Activated effector memory CD4-positive, alpha-beta T cell treated with anti-CD3 and anti-CD28 coated beads, Interleukin-2, amount 50 U/mL, for 16 hours (primary cell): ENCODE results near the gene CPTP.

Experiments
- DNase-seq: peaks from one replicate; pipeline ENCODE4 v3.0.0-alpha.2; 2020

CPTP gene

GRCh38 chr1:1370771-1371300 is 46.2 kb downstream of the CPTP start:
- no peak for DNase-seq

- peak; percentile 85 for DNase-seq
These were observed 46.8 kb downstream of the CPTP start for GRCh38 chr1:1371364-1371745.

DNA sequence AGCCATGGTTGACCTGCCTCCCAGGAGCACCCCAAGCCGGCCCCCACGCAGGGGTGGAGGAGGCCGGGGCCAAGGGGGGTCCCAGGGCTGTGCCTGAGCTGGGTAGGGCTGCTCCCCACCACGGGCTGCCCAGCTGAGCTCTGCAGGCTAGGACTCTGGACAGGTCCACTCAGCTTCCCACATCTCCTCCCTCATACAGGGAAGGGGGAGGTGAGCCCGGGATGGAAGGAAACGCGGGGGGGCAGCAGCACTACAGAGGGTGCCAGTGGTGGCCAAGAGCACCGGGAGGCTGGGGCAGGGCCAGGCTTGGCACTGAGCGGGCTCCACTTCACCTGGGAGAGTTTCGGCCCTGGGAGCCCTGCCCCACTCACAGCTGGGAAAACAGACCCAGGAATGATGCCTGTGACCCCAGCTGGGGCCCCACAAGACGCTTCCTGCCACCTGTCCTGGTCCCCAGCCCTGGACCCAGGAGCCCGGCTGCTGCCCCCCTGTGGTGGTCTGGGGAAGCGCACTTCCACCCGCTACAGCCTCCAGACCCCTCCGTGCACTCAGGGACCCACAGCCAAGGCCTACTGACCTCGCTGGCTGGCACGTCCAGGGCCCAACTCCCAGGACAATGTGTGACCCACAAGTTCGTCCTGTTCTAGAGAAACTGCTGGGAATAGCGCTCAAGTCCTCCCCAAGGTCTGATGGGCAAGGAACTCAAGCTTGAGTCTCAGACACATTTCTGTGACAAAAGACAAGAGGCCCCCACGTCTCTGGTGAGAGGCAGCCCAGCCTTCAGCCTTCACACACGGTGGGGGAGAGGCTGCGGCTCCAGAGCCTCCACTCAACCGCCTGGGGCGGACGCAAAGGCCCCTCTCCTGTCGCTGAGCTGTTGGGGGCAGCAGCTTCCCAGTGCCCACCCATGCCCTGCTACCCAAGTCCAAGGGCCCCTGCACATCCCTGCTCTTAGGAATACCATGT is 47.4 kb downstream of the CPTP start:
- DNase-seq: peak; percentile 93

DNA sequence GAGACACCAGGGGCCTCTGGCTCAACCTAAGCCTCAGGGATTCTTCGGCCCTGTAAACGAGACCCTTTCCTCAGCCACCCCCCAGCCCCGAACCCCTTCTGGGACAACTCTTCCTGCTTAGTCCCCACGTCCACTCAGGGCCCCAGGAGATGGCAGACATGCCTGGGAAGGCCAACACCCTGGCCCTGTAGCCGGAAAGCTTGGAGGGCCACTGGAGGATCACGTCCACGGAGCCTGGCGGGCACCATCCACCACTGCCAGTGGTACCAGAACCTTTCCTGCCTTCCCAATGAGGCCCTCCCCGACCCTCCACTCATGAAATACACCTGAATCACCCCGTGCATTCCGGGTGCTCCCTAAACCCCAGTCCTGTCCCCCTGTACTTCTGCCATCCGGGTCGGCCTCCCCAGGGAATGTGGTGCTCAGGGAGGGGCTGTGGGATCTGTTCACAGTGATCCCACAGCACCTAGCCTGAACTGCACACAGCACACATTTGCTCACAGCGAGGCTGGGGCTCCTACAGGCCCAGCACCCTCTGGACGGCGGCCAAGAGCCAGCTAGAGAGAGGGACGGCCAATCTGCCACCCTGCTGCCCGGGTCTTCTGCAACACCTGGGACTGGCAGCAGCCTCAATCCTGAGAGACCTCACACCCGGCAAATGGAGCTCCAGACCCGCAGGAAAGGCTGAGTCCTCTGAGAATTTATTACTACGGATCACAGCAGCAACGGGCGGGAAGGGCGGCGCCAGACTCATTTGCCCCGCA is 48.6 kb downstream of the CPTP start:
- no peak for DNase-seq

GRCh38 chr1:1373815-1374588 is 49.4 kb downstream of the CPTP start:
- no peak for DNase-seq

DNA sequence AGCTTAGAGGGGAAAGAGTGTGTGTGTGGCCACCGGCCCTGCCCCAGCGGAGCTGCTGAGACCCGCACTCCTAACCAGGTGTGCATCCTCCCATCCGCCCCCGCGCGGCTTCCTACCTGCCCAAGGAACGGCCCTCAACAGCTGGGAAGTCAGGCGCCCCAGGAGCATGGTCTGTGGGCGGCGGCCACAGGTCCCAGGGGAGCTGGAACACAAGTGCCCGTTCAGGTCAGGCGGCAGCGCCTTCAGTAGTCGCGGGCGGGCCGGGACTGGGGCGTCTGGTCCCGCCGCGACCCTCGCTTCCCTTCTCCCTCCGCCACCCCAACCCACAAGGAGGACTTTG is 50.0 kb downstream of the CPTP start:
- DNase-seq: peak; percentile 71

DNA sequence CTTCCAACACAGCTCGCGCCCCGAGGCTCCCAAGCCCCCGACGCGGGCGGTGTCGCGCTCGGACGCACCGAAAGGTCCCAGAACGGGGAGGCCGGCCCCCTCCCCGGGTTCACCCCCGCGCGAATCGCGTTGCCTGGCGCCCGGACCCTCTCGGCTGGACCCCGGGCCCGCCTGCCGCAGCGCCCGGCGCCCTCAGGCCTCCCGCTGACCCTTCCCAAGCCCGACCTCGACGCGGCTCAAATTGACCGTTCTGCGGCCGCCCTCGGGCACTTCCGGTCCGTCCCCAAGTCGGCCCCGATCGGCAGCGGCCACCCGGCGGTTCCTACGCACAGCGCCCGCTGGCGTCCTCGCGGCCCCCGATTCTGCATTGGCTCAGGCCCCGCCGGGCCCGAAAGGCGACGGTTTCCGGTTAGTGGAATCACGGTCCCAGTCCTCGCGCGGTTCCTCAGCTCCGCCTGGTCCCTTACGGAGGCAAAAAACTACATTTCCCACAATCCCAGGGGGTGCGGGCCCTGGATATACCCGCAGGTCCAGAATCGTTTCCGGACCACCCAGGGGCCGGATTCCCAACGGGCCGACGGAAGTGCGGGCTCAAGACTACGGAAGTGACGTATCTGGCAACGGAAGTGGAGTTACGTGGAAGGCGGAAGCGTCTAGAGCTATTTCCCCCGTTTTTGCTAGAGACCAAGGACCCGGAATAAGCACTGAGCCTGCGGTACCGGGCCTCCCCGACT is 50.5 kb downstream of the CPTP start, which contains the start of gene AURKAIP1:
Gene AURKAIP1, minus strand, starts transcription at position 279 of the 734 bp plus-strand sequence. CDS start 451 bp downstream, outside the sequence.
- peak; percentile 98 for DNase-seq

DNA sequence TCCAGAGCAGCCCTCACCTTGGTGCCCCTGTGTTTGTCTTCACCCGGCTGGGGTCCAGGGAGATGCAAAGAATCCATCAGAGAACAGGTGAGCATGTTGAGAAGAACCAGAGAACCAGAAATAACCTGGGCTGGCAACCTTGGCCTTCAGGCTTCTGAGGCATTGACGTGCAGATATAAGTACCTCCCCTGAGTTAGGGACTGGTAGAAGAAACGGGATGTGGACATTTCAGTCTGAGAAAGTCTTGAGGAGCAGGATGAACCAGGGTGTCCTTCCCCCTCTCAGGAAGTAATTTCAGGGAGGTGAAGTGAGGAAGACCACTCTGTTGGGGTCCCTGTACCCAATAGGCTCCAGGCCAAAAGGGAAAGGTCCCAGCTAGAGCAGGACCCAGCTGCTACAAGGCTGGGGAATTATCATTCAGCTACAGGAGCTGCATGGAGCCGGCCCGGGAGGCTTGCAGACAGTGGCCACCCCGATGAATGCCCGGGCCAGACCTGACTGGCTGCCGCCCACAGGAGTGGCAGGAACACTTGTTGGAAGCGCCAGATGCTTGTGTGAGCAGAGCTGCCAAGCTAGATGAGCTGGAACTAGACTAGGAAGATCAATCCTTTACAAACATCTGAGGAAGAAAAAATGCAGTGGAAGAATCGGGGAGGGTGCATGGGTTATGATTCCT is 52.1 kb downstream of the CPTP start:
- DNase-seq: no peak

DNA sequence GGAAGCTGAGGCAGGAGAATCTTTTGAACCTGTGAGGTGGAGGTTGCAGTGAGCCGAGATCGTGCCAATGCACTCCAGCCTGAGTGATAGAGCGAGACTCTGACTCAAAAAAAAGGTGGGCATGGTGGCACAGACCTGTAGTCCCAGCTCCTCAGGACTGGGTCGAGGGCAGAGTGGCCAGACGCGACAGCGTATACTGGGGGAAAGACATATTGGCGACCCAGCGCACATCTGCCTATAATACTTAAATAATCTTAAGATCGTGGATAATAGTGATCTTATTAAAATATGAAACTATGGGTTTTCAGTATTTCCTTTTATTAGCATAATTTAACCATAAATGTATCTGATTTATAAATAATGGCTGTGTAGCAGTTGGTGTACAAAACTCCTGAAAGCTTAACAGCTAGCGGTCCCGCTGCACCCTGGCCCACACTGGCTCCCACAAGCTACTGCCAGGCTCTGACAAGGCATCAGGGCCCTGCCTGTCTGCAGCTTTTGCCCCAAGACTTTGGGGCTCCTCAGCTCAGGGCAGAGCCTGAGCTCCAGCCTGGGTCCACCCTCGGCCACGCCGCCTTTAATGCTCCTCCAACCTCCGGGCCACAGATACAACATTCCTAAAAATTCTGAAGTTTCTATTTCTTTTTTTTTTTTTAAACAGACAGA is 53.1 kb downstream of the CPTP start:
- no peak for DNase-seq
